Spleen (tissue), 11 donors: Measurements from ENCODE around the gene MFN2. TPM values are rescaled to one million over a fixed set of nuclear protein-coding genes. Genes with fewer than 3 reads are reported as not detected.

Source experiments
- DNase-seq: peaks from one replicate; pipeline ENCODE4 v3.0.0-alpha.2; 2020
- H3K27ac ChIP-seq, 8 donors: fragments of 200-600 bp; sonication (generic) in 7 of 8; 1 replicate in 4 of 8; 2 replicates in 4 of 8; pipeline versions ENCODE4 v1.5.0 to v1.8.0; 2016 to 2021; ENCODE audit warnings: inconsistent platforms in 4 of 8, mild to moderate bottlenecking in 4 of 8, moderate library complexity in 1 of 8
- H3K27me3 ChIP-seq, 7 donors: fragments of 200-600 bp; sonication (generic) in 6 of 7; replicated peaks in 1 of 7; 1 replicate in 4 of 7; 2 replicates in 3 of 7; pipeline versions ENCODE4 v1.5.0 to v1.8.0; 2016 to 2021; ENCODE audit warnings: inconsistent platforms in 3 of 7, mild to moderate bottlenecking in 1 of 7
- H3K36me3 ChIP-seq, 6 donors: fragments of 200-600 bp; sonication (generic) in 5 of 6; 1 replicate in 4 of 6; 2 replicates in 2 of 6; pipeline versions ENCODE4 v1.5.0 to v1.8.0; 2016 to 2021; ENCODE audit warnings: inconsistent platforms in 2 of 6
- H3K4me1 ChIP-seq, 6 donors: fragments of 200-600 bp; sonication (generic) in 5 of 6; 1 replicate in 3 of 6; 2 replicates in 3 of 6; pipeline versions ENCODE4 v1.5.0 to v1.8.0; 2016 to 2021; ENCODE audit warnings: inconsistent platforms in 3 of 6
- H3K4me3 ChIP-seq, 8 donors: fragments of 200-600 bp; sonication (generic) in 7 of 8; 1 replicate in 4 of 8; 2 replicates in 4 of 8; pipeline versions ENCODE4 v1.5.0 to v1.8.0; 2016 to 2021; ENCODE audit warnings: inconsistent platforms in 4 of 8, mild to moderate bottlenecking in 4 of 8, moderate library complexity in 2 of 8
- H3K9me3 ChIP-seq, 8 donors: fragments of 200-600 bp; sonication (generic) in 7 of 8; 1 replicate in 4 of 8; 2 replicates in 4 of 8; pipeline versions ENCODE4 v1.5.0 to v1.8.0; 2016 to 2021; ENCODE audit warnings: inconsistent platforms in 4 of 8
- POLR2A ChIP-seq, 3 donors: fragments of 450-650 bp; IDR thresholded peaks; one replicate each; pipeline ENCODE4 v1.5.1; 2017; ENCODE audit warnings: antibody characterized with exemption in 3 of 3, mild to moderate bottlenecking in 1 of 3
- POLR2AphosphoS5 ChIP-seq, 3 donors: sonication (generic); formaldehyde crosslinking; IDR thresholded peaks; one replicate each; pipeline ENCODE4 v1.5.1; 2017; ENCODE audit warnings: antibody characterized with exemption in 3 of 3
- WGBS, 5 donors: extraction: QIAGEN DNeasy Blood & Tissue Kit in 3 of 5; methylation state at CpG; one replicate each; pipeline versions ENCODE4 v1.1.5 to v1.1.7; 2013 to 2018; 5-methylcytosine and 5-hydroxymethylcytosine counted together
- intact Hi-C: fragments of 100-400 bp; cut with DNase I; formaldehyde crosslinking; loops from one replicate; pipeline ENCODE4 v1.15.0; 2023; ENCODE audit warnings: low total_unique reads
- polyA plus RNA-seq, 3 donors: library from polyadenylated mRNA; stranded (reverse); fragments of 200-250 nt; gene quantifications; one replicate each; pipeline ENCODE4 v1.2.1, GENCODE V29; 2013
- total RNA-seq, 7 donors: library from RNA; depleted of rRNA in 3 of 7; stranded (reverse); fragments of >200 nt in 3 of 7; fragmentation: NEBNext Ultra II Directional in 4 of 7; extraction: Animal tissue kit (Norgen Biotek cat#: 25700) in 4 of 7; gene quantifications; one replicate each; pipeline versions ENCODE4 v1.1.0 to v1.2.1, GENCODE V29; 2016 to 2021
- TF ChIP-seq, protein P1 (sequence below), 11 experiments: fragments of 200-600 bp in 7 of 11; fragments of 450-650 bp in 4 of 11; sonication (generic) in 4 of 11; IDR thresholded peaks in 8 of 11; conservative IDR thresholded peaks in 3 of 11; 1 replicate in 7 of 11; 2 replicates in 4 of 11; pipeline versions ENCODE4 v1.4.0 to v1.8.0; 2016 to 2021; ENCODE audit warnings: antibody characterized with exemption in 11 of 11, inconsistent platforms in 4 of 11, mild to moderate bottlenecking in 1 of 11
- donor health status: healthy with polysubstance abuse.
- donor health status: DM: no; HTN: no; CAD: no; lungs with moderate emphysema.
- donor health status: DM: no; HTN: no; CAD: no.
- donor health status: Bipolar disorder and iron deficiency.
- donor health status: healthy.
- donor health status: DM: no; HTN: no; CAD: no.
- donor health status: DM: yes; HTN: yes; CAD: no.

The MFN2 gene
- total and polyA plus RNA-seq, 10 donors = 14.8 to 69.6 (median 60.5) TPM

DNA sequence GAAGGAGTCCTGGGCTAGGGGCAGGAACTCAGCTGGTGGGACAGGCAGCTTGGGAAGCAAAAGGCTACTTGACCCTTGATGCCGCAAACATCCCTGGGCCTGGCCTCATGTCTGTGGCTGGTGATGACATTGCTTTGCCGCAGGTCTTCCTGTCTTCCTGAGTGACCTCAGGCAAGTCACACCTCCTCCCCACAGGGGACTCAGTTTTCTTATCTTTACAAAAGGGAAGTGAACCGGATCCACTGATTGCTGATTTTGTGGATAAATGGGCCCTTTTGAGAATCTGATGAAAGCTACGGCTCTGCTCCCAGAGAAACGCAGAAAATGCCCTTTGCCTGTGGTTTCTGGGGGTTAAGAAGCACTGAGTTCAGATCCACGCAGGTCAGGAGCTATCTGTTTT lies 25.0 kb upstream of the MFN2 start:
- H3K36me3 ChIP-seq = peaks cover 0 to 99% (median 21%) of the 10 kb centered on the region in 6 donors
- no peaks in the 10 kb centered on the region for H3K27me3 ChIP-seq
- intact Hi-C loops = no loop called here
- WGBS, 5 donors = 55 to 77% (median 61%) methylated on average over 6 of the region's 6 CpGs
- H3K4me3 ChIP-seq = peak overlapping the region in 1 of 8 donors; percentile 32
- DNase-seq = no peak
- TF ChIP-seq POLR2A (IDR thresholded peaks at IDR 0.05) (no peak), POLR2AphosphoS5 (IDR thresholded peaks at IDR 0.05) (no peak)
- TF ChIP-seq, protein P1, sequence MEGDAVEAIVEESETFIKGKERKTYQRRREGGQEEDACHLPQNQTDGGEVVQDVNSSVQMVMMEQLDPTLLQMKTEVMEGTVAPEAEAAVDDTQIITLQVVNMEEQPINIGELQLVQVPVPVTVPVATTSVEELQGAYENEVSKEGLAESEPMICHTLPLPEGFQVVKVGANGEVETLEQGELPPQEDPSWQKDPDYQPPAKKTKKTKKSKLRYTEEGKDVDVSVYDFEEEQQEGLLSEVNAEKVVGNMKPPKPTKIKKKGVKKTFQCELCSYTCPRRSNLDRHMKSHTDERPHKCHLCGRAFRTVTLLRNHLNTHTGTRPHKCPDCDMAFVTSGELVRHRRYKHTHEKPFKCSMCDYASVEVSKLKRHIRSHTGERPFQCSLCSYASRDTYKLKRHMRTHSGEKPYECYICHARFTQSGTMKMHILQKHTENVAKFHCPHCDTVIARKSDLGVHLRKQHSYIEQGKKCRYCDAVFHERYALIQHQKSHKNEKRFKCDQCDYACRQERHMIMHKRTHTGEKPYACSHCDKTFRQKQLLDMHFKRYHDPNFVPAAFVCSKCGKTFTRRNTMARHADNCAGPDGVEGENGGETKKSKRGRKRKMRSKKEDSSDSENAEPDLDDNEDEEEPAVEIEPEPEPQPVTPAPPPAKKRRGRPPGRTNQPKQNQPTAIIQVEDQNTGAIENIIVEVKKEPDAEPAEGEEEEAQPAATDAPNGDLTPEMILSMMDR (IDR thresholded peaks at IDR 0.05 in 8 of 11, conservative IDR thresholded peaks at IDR 0.05 in 3 of 11) = no peak
- H3K27ac ChIP-seq = peak overlapping the region in 6 of 8 donors; percentile 10 to 84 (median 52)
- no peaks in the 10 kb centered on the region for H3K9me3 ChIP-seq
- peaks cover 0 to 19% (median 5%) of the 10 kb centered on the region in 6 donors for H3K4me1 ChIP-seq

DNA sequence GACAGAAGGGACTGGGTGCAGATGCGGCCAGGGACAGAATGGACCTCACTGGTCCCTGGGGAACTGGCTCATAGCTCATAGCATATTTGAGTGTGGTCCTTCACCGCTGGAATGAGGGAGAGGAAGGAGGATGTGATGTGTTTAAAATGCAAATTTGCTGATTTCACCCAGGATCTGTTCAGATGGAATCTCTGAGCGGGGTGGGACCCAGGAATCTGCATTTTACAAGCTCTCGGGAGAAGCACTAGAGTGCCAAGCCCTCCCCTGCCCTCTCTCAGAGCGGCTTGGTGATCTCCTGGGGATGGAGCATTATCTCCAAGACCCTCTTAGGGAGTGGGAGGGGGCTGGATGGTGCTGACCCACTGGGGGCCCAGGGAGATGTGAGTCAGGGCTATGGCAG lies 22.8 kb upstream of the MFN2 start:
- no peak overlapping the region for H3K27ac ChIP-seq
- H3K4me3 ChIP-seq = no peak overlapping the region
- TF ChIP-seq POLR2A (IDR thresholded peaks at IDR 0.05) = no peak
- no peak for TF ChIP-seq POLR2AphosphoS5 (IDR thresholded peaks at IDR 0.05)
- TF ChIP-seq, protein P1 (IDR thresholded peaks at IDR 0.05 in 8 of 11, conservative IDR thresholded peaks at IDR 0.05 in 3 of 11) = no peak
- no peaks in the 10 kb centered on the region for H3K9me3 ChIP-seq
- H3K4me1 ChIP-seq = peaks cover 0 to 38% (median 15%) of the 10 kb centered on the region in 6 donors
- intact Hi-C loops = no loop called here
- no peaks in the 10 kb centered on the region for H3K27me3 ChIP-seq
- 88 to 97% (median 94%) methylated on average over 5 of the region's 5 CpGs for WGBS, 5 donors
- DNase-seq = no peak
- H3K36me3 ChIP-seq = peaks cover 0 to 100% (median 22%) of the 10 kb centered on the region in 6 donors

DNA sequence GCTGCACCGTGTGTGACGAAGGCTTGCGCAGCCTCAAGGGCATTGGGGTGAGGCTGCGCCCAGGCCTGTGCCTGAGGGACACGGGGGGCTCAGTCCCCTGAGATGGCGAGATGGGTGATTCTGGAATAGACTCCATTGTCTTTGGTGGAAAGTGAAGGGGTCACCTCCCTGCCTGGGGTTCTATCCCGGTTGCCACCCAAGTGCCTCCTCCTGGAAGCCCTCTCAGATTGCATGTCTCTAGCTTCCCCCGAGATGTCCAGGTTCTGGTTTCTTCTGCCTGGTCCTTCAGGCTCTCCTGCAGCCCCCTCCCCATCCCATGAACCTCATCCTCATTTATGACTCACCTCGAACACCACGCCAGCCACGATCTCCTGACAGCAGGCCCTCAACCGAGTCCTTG lies 22.3 kb upstream of the MFN2 start:
- intact Hi-C loops = no loop called here
- DNase-seq = no peak
- H3K9me3 ChIP-seq = no peaks in the 10 kb centered on the region
- H3K4me1 ChIP-seq = peaks cover 0 to 38% (median 15%) of the 10 kb centered on the region in 6 donors
- no peak overlapping the region for H3K4me3 ChIP-seq
- no peaks in the 10 kb centered on the region for H3K27me3 ChIP-seq
- peaks cover 0 to 100% (median 24%) of the 10 kb centered on the region in 6 donors for H3K36me3 ChIP-seq
- 93 to 96% (median 94%) methylated on average over 8 to 12 of the region's 12 CpGs for WGBS, 5 donors
- TF ChIP-seq POLR2A (IDR thresholded peaks at IDR 0.05) (no peak), POLR2AphosphoS5 (IDR thresholded peaks at IDR 0.05) (no peak)
- TF ChIP-seq, protein P1 (IDR thresholded peaks at IDR 0.05 in 8 of 11, conservative IDR thresholded peaks at IDR 0.05 in 3 of 11) = no peak
- H3K27ac ChIP-seq = no peak overlapping the region

DNA sequence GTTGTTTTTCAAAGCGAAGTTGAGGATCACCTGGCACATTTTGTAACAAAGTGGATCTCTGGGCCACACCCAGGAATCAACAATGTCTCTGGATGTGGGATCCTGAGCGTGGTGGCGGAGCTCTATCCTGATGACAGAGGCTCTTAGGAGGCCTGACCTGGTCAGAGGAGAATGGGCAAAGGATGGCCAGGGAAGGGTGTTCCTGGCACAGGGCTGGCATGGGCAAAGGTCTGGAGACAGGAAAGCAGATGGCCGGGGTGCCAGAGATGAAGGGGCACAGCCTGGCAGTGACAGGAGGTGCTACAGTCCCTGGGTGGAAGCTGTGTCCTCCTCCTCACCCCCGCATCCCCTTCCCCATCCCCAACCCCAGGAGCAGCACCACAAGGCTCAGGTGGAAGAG lies 20.0 kb upstream of the MFN2 start:
- Histone ChIP-seq H3K36me3 (peaks cover 0 to 100% (median 38%) of the 10 kb centered on the region in 6 donors), H3K27ac (peak overlapping the region in 4 of 8 donors; percentile 70 to 86 (median 72)), H3K4me3 (no peak overlapping the region), H3K27me3 (no peaks in the 10 kb centered on the region), H3K9me3 (no peaks in the 10 kb centered on the region), H3K4me1 (peaks cover 0 to 27% (median 11%) of the 10 kb centered on the region in 6 donors)
- 90 to 96% (median 92%) methylated on average over 5 of the region's 5 CpGs for WGBS, 5 donors
- TF ChIP-seq POLR2A (IDR thresholded peaks at IDR 0.05) = no peak
- TF ChIP-seq POLR2AphosphoS5 (IDR thresholded peaks at IDR 0.05) = no peak
- TF ChIP-seq, protein P1 (IDR thresholded peaks at IDR 0.05 in 8 of 11, conservative IDR thresholded peaks at IDR 0.05 in 3 of 11) = no peak
- DNase-seq = no peak
- intact Hi-C loops = no loop called here
